ENCODE data around the gene TRIM52. TPM values are rescaled to one million over a fixed set of nuclear protein-coding genes. Genes with fewer than 3 reads are reported as not detected.
A peak's percentile ranks its signal among the peaks of the same experiment; 100 is the strongest.
"Not testable (repeated sequence)": the region's sequence is repeated elsewhere in the genome, so short reads cannot be mapped to it uniquely, and the experiment has no call there.

Gene TRIM52
- total RNA-seq, 2 donors from 2014 or later, result 9.8 to 10.1 TPM

DNA sequence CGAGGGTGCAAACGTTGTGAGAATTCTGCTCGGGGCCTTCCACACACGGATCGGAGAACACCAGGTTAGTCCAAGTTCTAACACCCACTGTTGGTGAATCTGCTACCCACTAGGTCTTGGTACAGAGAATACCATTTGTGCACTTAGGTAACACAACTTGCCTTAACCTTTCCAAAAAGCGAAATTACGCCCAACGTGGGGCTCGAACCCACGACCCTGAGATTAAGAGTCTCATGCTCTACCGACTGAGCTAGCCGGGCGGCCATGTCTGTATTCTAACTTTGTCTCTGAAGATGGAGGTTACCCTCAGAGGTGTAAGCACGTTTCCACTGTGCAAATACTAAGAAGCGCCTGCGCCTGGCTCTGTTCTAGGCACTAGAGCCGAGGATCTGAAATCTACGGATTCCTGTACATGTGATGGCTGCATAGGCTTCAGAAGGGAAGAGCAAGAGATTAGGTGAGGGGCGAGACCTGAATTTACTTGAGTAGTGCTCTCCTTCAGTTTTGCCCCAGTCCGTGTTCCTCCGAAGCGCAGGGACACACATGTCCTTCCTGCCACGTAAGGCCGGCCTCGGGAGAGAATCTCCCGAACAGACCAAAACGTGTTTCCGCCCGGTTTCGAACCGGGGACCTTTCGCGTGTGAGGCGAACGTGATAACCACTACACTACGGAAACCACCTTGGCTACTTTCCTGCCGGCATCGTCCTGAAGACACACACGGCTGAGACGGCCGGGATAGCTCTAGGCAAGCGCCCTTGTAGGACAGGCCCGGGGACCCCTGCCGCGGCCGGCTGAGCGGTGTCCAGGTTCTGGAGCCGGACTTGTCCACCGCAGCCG is 38.9 kb downstream of the TRIM52 start:
- intact Hi-C loops (cut with DNase I), result loop anchor here (1.0 to 2.0 kb wide), 3 partner anchors 23 to 31 kb away; no protein-coding TSS in a partner anchor
- peak; percentile 90 for DNase-seq
- peak; percentile 62 to 67 for ATAC-seq

DNA sequence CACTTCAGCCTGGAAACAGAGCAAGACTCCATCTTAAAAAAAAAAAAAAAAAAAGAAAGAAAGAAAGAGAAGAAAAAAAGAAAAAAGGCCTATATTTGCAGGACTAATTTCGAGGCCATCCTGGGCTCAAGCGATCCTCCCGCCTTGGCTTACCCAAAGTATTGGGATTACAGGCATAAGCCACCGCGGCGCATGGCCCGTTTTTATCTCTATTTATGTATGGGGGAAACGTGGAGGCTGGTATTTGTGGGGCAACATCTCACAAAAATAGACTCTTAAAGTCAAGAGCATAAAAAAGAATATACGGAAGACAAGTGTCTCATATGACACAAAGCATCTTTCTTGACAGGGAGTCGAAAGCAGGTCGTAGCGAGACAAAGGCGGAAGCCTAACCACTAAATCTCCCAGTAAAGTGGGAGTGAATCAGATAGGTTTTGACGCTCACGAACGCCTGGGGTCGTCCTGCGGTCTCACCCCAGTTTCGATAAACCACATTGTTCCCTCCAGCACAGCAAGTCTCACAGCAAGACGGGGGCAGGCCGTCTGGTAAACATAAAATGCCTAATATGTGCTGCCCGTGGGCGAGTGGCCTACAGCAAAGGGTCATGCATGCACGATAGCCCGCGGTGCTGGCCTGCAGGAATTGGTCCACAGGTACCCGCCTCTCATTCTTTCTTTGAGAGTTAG is 39.7 kb downstream of the TRIM52 start:
- no peak for DNase-seq
- intact Hi-C loops (cut with DNase I), result no loop called here
- no peak for ATAC-seq

DNA sequence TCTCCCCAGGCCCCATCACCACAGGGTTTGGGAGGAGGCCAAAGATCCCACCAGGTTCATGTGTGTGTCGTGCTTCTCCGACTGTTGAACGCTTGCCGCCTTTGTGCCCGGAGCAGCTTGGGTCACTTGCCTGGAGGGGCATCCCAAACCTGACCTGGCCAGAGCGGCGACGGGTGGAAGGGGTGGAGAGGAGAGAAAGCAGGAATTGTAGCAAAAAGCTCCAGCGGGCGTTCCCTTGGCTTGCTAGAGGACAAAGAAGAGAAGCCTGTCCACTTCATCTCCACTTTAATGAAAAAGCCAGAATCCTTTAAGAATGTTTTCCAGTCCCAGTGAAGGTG is 40.8 kb downstream of the TRIM52 start:
- intact Hi-C loops (cut with DNase I), result no loop called here
- DNase-seq (no peak), ATAC-seq (no peak)

DNA sequence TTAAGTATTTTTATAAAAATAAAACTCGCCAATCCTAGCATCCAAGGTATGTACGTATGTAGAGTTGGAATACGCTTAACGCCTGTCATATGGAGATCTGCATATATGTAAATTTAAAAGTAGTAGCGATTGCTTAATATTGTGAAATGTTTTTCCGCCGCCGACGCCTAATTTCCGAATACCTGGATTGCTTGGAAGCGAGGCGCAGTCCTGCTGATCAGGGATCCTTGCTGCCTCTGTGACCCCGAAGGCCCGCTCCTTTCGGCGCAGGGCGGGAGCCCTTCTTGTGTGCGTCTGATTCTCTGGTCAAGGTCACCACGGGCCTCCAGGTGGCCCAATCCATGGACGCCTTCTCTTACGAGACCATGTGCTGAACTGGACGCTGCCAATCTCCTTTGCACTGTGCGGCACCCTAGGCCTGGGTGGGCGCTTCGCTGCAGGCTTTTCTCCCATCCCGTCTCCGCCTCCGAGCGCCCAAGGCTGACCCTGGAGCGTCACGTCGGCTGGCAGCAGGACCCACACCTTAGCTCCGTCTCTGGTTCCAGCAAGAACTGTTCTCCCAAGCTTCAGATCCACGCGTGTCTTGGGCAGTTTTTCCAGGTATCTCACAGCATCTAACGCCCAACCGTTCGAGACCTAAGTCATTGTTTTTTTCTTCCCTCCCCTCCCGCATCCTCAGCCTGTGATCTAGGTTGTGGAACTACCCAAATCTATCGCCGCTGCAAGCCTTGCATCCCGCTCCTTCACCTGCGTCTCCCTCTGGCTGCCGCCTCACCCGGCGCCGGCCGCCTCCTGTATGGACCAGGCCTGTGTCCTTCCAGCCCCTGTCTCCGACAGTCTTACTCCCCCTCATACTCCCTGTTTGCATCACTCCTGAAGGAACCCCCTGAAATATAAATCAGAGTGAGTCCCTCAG is 41.4 kb downstream of the TRIM52 start:
- intact Hi-C loops (cut with DNase I), result no loop called here
- DNase-seq (no peak), ATAC-seq (no peak)

DNA sequence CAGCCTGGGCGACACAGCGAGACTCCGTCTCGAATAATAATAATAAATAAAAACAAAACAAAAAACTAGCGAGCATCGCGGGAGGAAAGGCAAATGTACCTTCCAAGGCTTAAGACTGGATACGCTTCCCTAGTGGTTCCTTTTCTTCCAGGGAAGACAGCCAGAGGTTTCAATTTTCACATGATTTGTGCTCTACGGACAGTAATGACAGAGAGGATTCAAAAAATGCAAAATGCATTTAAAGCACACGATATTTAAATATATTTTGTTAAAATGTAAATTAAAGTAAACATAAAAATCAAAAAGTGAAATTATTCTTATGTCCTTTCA is 42.2 kb downstream of the TRIM52 start:
- ATAC-seq (no peak), DNase-seq (no peak)
- intact Hi-C loops (cut with DNase I), result no loop called here

DNA sequence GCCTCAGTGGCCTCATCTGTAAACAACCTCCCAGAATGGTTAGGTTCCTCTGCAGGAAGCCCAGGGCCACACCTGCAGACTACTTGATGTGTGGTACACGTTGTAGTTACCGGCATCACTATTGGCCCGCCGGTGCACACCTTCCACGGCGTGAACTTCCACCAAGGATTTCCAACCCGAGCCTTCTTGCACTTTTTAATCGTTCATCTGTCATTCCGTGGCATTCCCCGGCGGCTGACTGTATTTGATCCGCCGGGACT is 43.2 kb downstream of the TRIM52 start:
- no peak for DNase-seq
- intact Hi-C loops (cut with DNase I), result no loop called here
- ATAC-seq, result peak in 1 of 2 donors; percentile 1

DNA sequence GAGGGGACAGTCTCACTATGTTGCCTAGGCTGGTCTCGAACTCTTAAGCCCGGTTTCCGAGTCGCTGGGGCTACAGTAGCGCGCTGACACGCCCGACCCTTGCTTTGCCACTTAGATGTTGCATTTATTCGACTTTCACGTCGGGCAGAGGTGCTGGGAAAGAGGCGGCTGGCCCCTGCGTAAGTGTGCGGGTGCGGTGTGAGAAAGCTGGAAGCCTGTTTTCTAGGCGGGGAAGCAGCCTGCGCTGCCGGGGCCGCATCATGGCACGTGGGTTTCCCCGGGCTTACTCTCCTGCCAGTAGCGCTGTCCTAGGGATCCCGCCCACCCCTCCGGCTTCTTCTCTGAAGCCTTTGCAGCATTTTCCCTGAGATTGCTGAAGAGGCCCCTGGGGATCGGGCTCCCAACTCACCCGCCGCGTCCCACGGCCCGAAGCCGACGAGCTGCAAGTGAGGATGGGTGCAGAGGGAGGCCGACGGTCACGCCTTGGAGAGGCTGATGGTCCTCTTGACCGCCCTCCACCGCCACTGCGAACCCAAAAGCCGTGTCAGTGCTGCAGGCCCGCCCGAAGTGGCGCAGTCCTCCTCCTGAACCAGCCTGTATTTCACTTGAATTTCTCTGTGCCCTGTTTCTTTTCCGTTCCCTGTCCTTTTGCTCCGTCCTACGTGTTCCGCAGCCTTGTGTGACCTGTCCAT is 43.7 kb downstream of the TRIM52 start:
- ATAC-seq, result peak; percentile 31 to 45
- intact Hi-C loops (cut with DNase I), result no loop called here
- DNase-seq, result peak; percentile 61

DNA sequence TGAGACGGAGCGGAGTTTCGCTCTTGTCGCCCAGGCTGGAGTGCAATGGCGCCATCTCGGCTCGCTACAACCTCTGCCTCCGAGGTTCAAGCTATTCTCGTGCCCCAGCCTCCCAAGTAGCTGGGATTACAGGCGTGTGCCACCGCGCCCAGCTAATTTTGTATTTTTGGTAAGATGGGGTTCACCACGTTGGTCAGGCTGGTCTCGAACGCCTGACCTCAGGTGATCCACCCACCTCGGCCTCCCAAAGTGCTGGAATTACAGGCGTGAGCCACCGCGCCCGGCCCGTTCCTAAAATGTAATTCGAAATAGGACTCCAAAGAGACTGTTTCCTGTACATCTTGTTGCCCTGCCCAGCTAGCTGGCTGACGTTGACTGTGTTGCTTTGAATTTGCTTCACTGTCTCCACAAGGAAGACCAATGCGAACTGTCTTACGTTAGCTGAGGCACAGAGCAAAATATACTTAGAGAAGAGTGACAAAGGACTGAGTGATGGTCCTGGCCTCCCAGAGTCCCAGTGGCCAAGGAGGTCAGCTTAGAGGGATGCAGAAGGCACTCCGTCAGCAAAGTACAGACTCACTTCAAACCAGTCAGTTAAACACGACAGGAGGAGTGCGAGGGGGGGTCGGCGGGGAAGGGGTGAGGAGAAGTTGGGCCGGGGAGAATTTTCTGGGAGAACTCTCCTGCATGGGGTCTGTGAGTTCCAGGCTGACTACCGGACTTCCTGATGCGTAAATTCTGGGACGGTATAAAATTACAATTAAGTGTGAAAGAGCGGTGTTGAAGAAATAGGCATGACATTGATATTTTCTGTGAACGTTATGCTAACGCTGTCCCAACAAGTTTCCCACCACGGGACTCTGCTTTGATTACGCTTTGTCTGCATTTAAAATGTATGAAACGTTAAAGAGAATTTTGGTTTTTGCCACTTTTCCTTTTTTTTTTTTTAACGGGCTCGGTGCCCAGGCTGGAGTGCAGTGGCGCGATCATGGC is 44.6 kb downstream of the TRIM52 start:
- DNase-seq (no peak), ATAC-seq (no peak)
- intact Hi-C loops (cut with DNase I), result no loop called here

DNA sequence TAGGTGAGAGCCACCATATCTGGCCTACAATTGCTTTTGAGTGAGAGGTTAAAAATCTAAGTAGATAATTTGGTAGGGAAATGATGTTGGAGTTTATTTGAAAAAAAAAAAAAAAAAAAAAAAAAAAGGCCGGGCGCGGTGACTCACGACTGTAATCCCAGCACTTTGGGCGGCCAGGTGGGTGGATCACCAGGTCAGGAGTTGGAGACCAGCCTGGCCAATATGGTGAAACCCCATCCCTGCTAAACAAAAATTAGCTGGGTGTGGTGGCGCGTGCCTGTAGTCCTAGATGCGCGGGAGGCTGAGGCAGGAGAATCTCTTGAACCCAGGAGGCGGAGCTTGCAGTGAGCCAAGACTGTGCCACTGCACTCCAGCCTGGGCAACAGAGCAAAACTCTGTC is 46.7 kb downstream of the TRIM52 start:
- intact Hi-C loops (cut with DNase I); ATAC-seq; DNase-seq: not testable (repeated sequence)

DNA sequence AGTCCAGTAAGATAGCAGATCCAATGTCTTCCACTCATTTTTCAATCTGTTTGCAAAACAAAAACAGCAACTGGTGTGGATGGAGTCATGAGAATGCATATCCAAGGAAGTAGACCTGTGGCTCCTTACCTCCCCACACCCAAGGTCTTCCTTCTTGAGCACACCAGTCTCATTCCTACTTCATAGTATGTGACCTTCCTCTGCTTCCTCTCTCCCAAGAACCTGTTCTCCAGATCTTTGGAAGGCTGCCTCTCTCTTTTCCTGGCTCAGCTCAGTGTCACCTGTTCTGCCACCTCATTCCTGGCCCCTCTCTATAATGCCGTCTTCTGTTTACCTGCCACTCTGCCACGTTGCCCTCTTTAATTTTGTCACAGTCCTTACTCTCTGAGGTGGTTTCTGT is 48.0 kb downstream of the TRIM52 start:
- intact Hi-C loops (cut with DNase I), result no loop called here
- ATAC-seq, result no peak
- DNase-seq, result no peak

DNA sequence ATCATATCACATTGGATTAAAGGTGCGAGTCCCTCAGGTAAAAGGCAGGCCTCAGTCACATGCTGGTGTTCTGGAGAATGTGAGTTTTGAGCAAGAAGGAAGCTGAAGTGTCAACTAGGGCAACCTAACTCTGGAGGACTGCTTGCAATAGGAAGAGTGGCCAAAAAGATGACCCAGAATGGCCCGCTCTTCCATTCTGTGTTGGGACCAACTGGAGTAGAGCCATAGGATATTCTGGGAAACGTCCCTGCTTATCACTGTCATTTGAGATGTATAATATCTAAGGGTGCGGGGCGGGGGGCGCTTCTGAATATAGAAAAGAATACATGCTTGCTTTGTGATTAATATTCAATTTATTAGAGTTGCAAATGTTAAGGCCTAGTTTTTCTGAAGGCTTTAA is 48.9 kb downstream of the TRIM52 start:
- DNase-seq (no peak), ATAC-seq (peak in 1 of 2 donors; percentile 19)
- intact Hi-C loops (cut with DNase I), result no loop called here

DNA sequence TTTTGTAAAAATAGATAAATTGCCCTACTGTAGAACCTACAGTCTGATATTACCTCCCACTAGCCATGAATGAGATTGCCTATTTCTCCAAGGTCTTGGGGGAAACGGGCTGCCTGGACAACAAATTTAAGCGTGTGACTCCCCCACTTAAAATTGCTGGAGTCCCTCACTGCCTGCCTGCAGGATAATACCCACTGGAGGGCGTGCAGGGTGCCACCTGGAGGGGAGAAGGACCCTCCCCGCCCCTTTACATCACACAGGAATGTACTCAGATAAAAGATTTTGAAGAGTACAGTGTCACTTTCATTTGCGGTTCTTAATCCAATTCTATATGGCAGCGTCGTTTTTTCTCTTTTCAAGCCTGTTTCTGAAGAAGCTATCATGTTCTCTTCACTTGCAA is 49.7 kb downstream of the TRIM52 start:
- no peak for ATAC-seq
- no peak for DNase-seq
- intact Hi-C loops (cut with DNase I), result no loop called here

DNA sequence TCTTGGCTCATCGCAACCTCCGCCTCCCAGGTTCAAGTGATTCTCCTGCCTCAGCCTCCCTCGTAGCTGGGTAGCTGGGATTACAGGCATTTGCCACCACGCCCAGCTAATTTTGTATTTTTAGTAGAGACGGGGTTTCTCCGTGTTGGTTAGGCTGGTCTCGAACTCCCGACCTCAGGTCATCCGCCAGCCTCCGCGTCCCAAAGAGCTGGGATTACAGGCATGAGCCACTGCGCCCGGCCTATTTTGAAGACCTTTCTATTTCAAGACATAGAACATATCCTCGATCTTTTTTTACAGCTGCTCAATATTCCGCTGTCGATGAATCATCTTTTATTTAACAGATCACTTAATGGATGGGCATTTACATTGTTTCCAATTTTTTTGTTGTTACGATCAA is 50.2 kb downstream of the TRIM52 start:
- intact Hi-C loops (cut with DNase I); ATAC-seq; DNase-seq: not testable (repeated sequence)

DNA sequence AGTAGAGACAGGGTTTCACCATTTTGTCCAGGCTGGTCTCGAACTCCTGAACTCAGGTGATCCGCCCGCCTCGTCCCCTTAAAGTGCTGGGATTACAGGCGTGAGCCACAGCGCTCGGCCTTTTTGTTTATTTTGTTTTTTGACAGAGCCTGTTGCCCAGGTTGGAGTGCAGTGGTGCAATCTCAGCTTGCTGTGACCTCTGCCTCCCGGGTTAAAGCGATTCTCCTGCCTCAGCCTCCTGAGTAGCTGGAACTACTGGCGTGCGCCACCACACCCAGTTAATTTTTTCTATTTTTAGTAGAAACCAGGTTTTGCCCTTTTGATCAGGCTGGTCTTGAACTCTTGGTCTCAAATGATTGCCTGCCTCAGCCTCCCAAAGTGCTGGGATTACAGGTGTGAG is 50.8 kb downstream of the TRIM52 start:
- ATAC-seq; DNase-seq; intact Hi-C loops (cut with DNase I): not testable (repeated sequence)

DNA sequence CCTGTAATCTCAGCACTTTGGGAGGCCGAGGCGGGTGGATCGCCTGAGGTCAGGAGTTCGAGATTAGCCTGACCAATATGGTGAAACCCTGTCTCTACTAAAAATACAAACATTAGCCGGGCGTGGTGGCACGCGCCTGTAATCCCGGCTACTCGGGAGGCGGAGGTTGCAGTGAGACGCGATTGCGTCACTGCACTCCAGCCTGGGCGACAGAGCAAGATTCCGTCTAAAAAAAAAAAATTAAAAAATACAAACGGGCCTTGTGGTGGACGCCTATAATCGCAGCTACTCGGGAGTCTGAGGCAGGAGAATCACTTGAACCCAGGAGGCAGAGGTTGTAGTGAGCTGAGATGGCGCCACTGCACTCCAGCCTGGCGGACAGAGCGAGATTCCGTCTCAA is 51.9 kb downstream of the TRIM52 start:
- intact Hi-C loops (cut with DNase I); ATAC-seq; DNase-seq: not testable (repeated sequence)

DNA sequence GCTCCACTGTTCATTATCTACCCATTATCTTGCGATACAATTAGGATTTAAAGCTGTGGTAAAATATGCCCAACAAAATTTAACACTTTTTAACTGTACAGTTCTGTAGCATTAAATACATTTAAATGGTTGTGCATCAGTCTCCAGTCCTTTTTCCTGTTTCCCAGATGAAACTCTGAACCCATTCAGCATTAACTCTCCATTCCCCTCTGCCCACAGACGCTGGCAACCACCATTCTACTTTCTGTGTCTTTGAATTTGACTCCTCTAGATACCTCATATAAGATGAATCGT is 53.0 kb downstream of the TRIM52 start:
- intact Hi-C loops (cut with DNase I), result no loop called here
- no peak for ATAC-seq
- DNase-seq, result no peak

DNA sequence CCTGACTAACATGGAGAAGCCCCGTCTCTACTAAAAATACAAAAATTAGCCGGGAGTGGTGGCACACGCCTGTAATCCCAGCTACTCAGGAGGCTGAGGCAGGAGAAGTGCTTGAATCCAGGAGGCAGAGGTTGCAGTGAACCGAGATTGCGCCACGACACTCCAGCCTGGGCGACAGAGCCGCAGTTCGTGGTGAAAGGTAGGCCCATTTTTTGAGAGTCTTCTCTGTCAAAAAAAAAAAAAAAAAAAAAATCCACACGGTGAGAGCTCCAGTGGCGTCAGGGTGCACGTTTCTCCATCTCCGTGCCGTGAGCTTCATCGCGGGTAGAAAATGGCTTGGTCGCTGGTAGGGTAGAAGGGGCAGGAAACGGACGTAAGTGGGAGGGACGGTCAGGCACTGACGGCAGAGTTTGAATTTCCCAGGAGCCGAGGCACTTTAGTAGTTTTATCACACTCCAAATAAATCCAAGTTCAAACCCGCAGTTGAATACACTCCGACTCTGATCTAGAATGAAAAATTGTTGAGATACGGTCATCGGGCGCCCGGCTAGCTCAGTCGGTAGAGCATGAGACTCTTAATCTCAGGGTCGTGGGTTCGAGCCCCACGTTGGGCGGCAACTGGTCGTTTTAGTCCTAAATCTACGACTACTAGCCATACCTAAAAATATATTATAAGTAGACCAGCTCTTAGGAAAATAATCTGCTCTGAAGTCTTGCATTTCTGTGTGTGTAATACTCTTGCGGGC is 53.6 kb downstream of the TRIM52 start:
- ATAC-seq (peak; percentile 38 to 59), DNase-seq (peak; percentile 81)
- intact Hi-C loops (cut with DNase I), result no loop called here

Data from left cardiac atrium (tissue), 4 donors.